DMS153 (cell line): ENCODE results near the gene PAF1.
A peak's percentile ranks its signal among the peaks of the same experiment; 100 is the strongest.

Experiments
- DNase-seq: peaks from one replicate; lab custom pipeline; 2025; lab: John Stamatoyannopoulos, UW

Gene PAF1

DNA sequence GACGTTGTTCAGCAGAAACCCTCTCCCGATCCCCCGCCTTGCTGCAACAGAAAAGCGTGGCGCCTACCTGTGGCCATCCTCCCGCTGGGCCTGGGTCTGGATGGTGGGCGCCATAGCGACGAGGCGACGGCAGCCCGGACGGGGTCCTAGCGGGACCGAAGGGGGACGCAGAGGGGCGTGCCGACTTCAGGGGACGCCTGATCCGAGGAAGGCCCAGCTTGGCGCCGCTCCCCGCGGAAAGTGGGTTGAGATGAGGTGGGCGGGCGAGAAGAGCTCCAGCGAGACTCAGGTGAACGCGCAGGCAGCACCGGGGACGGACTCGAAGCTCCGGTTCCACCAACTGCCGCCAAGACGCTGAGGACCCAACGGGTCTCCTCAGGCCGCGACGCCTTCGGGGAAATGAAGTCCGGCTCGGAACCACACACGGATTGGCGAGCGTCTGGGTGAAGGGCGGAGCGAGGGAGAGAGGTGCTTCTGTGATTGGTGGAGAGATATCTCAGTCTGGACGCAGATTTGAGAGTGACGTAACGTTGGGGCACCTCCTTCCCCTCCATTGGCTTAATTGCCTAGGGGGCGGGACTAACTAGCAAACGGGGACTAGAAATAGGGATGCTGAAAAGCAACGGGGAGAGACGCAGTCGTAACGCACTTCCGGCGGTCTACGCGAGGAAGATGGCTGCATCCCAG is at the start of gene PAF1, which contains the start of gene MED29:
TSS of gene PAF1 (minus strand) at position 356 of the 687 bp plus-strand sequence. CDS start at position 114, 242 bp downstream.
TSS of gene MED29 (plus strand) at position 628 of the 687 bp plus-strand sequence. CDS start at position 673, 45 bp downstream.
- peak; percentile 99 for DNase-seq

DNA sequence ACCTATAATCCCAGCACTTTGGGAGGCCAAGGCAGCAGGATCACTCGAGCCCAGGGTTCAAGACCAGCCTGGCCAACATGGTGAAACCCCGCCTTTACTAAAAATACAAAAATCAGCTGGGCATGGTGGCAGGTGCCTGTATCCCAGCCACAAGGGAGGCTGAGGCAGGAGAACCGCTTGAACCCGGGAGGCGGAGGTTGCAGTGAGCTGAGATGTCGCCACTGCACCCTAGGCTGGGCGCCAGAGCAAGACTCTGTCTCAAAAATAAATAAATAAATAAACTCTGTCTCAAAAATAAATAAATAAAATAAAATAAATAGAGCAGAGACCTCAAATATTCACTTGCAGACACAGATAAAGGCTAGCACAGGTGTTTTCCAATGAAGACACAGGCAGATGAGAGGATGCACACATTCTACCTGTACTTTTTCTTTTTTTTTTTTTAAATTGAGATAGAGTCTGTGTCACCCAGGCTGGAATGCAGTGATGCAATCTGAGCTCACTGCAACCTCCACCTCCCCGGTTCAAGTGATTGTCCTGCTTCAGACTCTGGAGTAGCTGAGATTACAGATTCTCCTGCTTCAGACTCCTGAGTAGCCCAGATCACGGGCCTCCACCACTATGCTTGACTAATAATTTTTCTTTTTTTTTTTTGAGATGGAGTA is 47.5 kb upstream of the PAF1 start:
- no peak for DNase-seq

DNA sequence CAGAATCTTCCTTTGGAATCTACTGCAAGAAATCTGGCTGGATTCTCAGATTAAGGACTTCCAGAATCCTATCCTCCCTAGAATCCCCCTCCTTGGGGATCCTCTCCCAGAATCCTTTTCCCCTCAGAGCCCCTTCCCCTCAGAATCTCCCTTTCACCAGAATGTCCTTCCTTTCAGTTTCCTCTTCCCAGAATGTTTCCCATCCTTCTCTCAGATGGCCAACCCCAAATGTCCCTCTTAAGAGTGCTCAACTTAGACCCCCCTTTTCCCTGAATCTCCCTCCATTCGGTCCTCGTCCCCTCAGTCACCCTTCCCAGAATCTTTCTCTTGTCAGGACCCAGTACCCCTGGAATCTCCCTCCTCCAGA is 45.4 kb upstream of the PAF1 start:
- DNase-seq: no peak

DNA sequence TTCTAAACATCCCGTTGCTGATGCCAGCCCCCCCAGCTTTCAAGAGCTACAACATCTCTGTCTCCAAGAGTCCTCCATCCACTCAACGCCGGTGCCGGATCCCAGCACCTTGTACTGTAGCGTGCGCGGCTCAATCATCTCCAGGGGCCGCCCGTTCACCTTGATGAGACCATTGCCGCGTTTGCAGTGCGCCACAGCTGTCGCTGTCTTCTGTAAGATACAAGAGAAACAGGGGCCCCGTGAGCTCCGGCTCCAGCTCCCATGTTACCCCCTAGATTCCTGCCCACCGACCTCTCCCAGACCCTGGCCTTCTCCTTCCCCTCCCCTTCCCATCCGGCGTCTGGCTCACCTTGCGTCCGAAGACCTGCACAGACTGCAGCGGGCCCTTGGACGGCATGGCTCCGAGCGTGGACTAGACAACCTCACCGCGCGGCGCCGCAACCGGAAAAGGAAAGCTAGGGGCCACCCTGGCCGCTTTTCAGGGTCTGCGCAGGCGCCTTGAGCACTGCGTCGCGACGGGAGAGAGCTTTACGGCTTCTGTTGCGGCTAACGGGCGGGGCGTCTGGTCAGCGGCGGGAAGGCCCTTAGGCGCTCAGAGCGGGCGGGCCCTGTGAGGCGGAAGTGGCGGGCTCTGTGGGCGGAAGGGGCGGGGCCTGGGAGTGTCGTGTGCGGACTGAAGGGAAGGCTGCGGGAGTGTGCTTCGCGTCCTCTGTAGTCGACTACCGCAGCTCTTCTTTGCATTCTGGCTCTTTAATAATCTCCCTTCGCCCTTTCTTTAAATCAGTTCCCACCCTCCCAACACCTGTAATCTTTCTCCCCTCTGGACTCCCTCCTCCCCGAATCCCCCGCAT is 44.8 kb upstream of the PAF1 start, which contains the start of gene RPS16:
TSS of gene RPS16 (minus strand) at position 451 of the 851 bp plus-strand sequence. CDS start at position 397, 54 bp downstream.
- DNase-seq: peak; percentile 98

DNA sequence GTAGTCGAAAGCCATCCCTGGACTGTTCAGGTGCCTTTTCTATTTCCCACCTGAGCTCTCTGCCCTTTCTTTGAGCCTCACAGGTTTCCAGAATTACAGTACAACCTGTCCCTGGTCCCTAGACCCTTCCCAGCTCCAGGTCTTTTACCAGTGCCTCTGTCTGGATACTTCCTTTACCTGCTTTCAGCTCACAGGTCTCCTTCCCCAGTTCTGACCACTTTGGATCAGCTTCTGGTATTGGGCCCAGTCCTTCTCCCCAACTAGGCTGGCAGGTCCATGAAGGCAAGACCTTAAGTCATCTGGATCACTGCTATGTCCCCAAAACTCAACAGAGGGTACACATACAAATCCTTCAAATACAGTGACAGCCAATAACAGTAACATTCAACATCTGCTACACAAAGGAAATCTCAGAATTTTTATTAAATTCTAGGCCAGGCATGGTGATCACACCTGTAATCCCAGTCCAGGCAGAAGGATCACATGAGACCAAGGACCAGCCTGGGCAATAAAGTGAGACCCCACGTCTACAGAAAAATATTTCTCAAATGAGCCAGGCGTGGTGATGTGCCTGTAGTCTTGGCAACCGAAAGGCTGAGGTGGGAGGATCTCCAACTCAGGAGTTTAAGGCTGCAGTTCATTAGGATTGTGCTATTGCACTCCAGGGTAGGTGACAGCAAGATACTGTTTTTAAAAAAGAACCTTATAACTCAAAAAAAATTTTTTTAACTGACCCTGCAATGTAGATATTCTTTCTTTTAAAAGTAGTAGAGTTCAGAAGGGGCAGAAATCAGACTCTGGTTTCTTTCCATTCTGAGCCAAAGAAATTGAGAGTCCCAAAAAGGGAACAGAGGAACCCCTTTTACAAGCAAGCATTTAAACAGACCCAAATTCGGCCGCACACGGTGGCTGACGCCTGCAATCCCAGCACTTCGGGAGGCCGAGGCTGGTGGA is 43.5 kb upstream of the PAF1 start:
- DNase-seq: no peak

DNA sequence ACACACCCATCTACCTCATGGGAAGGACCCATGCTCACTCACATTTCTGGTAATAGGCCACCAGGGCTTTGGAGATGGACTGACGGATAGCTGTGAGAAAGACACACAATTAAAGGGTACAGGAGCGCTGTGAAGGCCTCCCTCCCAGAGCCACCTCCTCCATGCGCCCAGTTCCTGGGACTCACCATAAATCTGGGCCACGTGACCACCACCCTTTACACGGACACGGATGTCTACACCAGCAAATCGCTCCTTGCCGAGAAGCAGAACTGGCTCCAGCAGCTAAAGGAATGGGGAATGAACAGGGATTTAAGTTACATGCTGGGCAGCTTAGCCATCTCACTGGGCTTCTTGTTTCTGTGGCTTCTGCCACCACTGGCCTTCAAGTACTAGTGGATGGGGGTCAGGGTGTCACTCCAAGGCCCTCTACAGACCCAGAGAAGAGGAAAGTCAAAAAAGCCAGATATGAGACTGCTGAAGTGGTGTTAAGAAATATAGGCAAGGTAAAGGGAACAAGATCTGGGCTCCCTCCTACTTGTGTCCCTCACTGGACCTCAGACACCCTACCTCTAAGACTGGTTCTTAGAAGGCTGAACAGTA is 42.7 kb upstream of the PAF1 start:
- DNase-seq: no peak

DNA sequence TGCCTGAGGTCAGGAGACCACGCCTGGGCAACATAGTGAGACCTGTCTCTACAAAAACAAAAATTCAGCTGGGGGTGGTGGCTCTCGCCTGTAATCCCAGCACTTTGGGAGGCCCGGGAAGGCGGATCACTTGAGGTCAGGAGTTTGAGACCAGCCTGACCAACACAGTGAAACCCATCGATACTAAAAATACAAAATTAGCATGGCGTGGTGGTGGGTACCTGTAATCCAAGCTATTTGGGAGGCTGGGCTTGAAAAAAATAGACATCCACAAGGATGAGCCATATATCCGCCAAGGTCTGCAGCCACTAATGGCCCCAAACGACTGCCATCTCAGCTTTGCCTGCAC is 41.7 kb upstream of the PAF1 start:
- DNase-seq: no peak

DNA sequence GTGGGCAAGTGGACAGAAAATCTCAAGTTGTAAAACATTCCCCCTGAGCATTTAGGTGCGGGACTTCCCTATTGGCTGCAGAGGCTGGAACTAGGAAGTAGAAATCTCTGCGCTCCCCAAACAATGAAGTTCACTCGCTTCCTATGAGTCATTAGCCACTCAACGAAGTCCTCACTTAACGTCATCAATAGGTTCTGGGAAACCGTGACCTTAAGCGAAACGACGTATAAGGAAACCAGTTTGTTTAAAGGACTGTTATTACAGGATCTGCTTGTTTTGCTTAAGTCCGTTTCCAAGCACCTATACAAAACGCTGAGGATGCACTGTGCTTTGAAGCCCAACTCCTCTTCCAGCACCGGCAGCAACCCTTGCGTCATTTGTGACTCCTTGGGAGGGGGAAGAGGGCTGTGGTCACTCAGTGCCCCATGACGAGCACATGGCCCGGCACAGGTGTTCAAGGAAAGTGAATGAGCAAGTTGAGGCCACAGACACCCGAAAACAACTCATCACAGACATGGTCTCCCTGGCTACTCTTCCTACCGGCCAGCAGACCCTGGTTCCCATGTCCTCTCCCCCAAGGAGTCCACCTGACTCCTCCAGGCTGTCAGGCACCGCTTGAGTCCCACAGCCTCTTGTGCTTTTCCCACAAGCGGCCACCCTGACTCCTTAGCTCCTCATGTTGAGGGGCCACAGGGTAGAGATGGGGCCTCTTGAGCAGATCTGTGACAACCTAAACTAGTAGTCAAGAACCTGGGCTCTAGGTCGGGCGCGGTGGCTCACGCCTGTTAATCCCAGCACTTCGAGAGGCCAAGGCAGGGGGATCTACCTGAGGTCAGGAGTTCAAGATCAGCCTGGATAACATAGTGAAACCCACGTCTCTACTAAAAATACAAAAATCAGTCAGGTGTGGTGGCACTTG is 40.0 kb upstream of the PAF1 start:
- DNase-seq: peak; percentile 95

DNA sequence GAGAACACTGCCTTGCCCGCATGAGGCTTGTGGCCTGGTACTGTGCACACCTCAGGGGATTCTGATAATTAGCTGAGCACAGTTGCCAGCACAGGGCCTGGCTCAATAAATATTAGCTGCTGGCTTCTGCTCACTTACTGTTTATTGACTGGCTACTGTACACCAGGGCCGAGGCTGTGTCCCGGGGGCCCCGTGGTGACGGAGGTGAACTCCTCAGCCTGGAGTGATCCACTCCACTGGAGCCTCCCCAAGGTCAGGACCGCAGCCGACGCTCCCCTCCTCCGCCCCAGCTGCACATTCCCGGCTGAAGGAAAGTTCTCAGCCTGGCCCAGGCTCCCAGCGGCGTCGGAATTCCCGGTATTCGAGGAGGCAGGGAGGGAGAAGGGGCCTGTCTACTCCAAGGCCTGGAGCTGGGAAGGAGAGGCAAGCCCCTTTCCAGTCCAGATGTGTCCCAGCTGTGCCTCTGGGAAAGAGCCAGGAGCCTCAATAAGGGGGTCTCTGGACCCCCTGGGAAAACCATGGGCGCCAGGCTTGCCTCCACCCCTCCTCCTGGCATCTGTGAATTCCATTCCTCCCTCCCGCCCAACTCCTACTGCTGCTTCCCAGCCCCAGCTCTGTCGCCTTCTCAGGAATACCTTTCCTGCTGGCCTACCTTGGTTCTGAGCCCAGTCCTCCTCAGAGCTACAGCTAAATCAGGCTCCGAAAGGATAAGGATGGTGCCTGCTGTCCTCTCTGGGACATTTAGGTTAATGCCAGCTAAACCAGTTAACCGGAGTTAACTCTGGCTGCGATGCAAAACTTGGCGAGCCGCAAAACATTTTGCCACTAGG is 37.6 kb upstream of the PAF1 start:
- DNase-seq: no peak

DNA sequence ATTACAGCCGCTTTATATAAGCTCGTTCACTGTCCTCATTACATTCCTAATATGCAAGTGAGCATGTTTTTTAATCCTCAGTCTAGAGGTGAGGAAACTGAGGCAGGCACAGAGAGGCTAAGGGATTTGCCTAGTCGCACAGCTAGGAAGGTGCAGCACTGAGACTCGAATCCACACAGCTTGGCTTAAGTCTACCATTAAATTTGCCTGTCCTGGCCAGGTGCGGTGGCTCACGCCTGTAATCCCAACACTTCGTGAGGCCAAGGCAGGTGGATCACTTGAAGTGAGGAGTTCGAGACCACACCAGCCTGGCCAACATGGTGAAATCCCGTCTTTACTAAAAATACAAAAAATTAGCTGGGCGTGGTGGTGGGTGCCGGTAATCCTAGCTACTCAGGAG is 36.8 kb upstream of the PAF1 start:
- DNase-seq: no peak

DNA sequence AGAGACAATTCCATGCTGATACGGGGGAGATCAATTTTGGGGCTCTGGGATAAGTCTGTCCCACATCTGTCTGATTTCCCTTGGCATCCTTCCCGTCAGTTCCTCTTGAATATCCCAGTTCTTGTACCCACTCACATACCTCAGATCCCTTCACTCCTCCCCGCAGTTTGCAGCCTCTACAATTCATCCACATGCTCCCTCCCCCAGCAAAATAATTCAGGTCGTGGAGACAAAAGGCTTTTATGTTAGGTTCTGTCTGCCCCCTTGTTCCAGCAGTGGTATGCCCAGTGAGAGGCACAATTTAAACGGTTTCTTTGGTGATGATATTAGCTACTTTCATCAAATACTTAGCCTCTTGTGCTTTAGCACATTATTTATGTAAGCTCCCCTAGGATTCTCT is 35.3 kb upstream of the PAF1 start:
- no peak for DNase-seq

DNA sequence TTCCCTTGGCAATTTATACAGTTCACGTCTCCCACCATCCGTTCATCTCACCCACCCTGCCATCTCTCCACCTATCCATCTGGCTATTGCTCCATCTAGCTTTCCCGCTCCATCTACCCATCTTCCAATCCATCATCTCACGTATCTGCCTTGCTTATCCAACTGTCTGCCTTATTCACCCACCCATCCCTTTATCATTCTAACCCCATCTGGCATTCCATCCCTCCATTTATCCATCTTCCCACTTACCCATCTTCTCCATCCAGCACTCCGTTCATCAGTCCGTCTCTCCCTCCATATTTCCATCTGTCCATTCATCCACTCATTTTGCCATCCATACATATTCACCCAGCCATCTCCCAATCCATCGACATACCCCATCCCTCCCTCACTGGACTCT is 34.8 kb upstream of the PAF1 start:
- DNase-seq: no peak

DNA sequence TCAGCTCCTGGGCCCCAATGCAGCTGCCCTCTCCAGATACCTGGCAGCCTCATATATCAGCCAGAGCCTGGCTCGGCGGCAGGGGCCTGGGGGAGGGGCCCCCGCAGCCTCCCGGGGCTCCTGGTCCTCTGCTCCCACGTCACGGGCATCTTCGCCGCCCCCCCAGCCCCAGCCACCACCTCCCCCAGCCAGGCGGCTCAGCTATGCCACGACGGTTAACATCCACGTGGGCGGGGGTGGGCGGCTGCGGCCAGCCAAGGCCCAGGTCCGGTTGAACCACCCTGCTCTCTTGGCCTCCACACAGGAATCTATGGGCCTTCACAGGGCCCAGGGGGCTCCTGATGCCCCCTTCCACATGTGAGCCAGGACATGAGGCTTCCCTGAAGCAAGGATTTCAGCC is 34.0 kb upstream of the PAF1 start:
- no peak for DNase-seq

DNA sequence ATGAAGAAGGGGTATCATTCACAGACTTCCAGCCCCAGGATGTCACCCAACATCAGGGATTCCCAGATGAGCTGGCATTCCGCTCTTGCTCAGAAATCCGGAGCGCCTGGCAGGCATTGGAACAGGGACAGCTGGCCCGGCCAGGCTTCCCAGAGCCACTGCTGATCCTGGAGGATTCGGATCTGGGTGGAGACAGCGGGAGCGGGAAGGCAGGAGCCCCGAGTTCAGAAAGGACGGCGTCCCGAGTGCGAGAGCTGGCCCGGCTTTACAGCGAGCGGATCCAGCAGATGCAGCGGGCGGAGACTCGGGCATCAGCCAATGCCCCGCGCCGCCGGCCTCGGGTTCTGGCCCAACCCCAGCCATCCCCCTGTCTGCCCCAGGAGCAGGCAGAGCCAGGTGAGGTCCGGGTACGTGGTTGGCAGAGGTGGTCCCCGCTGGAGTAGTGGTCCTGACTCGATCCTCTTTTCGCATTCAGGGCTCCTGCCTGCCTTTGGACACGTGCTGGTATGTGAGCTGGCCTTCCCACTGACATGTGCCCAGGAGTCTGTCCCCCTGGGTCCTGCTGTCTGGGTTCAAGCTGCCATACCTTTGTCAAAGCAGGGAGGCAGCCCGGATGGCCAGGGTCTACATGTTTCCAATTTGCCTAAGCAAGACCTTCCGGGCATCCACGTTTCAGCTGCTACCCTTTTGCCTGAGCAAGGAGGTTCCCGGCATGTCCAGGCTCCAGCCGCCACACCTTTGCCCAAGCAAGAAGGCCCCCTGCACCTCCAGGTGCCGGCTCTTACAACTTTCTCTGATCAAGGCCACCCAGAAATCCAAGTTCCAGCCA is 32.6 kb upstream of the PAF1 start:
- DNase-seq: no peak

DNA sequence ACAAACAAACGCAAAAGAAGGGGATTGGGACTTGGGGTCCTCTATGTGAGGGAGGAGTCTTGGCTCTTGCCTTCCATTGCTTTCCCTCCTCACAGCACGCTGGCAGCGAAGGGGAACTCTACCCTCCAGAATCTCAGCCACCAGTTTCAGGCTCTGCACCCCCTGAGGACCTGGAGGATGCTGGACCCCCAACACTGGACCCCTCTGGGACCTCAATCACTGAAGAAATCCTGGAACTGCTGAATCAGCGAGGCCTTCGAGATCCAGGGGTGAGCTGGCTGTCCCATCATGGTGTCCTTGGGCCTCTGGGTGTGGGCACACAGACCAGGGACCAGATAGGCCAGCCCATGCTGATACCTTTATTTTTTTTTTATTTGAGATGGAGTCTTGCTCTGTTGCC is 31.1 kb upstream of the PAF1 start:
- DNase-seq: no peak

DNA sequence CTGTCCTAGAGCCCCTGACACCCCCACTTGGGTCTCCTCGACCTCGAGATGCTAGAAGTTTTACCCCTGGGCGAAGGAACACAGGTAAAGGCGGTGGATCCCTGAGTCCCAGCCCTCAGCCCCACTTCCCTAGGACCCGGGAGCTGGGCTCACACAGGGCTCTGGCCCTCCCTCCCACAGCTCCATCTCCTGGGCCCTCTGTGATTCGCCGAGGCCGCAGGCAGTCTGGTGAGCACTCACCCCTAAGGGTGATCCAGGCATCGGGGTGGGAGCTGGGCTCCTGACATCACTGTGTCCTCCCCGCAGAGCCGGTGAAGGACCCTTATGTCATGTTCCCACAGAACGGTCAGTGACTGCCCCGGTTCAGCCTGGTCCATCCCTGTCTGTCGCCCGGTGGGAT is 29.9 kb upstream of the PAF1 start:
- DNase-seq: no peak

DNA sequence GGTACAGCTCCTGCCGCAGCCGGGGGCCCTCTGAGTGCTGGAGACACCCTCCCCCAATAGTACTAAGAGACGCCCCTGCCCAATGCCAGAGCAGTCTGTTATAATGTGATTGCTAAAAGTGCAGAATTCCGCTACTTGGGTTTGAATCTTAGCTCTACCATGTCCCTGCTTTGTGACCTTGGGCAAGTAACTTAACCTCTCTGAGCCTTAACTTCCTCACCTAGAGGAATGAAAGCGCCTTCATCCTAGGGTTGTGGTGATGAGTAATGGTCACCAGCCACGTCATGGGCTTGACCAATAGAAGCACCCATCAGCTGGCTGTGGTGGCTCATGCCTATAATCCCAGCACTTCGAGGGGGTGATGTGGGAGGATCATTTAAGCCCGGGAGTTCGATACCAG is 28.1 kb upstream of the PAF1 start:
- DNase-seq: no peak

DNA sequence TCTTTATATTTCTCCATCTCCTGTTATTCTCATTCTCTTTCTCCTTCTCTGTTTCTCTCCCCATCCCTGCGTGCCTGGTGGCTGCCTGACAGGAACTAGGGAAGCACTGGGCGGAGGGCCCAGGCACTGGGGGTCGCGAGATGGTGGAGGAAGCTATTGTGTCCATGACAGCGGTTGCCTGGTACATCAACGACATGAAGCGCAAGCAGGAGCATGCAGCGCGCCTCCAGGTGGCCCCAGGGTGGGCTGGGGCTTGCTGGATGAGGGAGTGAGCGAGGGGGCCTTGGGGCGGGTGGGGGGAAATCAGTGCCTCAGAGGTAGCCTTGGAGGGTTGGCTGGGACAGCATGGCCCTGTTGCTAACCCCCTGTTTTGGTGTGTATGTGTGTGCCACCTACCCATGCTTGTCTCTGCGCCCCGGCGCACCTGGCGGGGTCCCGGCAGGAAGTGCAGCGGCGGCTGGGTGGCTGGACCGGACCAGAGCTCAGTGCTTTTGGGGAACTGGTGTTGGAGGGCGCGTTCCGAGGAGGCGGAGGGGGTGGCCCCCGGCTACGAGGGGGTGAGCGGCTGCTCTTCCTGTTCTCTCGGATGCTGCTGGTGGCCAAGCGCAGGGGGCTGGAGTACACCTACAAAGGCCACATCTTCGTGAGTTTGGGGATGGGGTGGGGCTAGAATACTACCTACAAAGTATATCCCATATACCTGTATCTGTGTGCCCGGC is 26.7 kb upstream of the PAF1 start:
- no peak for DNase-seq
